ENCODE measurements around the gene RALGPS2.
"Not testable (repeated sequence)": the region's sequence is repeated elsewhere in the genome, so short reads cannot be mapped to it uniquely, and the experiment has no call there.

Gene RALGPS2

DNA sequence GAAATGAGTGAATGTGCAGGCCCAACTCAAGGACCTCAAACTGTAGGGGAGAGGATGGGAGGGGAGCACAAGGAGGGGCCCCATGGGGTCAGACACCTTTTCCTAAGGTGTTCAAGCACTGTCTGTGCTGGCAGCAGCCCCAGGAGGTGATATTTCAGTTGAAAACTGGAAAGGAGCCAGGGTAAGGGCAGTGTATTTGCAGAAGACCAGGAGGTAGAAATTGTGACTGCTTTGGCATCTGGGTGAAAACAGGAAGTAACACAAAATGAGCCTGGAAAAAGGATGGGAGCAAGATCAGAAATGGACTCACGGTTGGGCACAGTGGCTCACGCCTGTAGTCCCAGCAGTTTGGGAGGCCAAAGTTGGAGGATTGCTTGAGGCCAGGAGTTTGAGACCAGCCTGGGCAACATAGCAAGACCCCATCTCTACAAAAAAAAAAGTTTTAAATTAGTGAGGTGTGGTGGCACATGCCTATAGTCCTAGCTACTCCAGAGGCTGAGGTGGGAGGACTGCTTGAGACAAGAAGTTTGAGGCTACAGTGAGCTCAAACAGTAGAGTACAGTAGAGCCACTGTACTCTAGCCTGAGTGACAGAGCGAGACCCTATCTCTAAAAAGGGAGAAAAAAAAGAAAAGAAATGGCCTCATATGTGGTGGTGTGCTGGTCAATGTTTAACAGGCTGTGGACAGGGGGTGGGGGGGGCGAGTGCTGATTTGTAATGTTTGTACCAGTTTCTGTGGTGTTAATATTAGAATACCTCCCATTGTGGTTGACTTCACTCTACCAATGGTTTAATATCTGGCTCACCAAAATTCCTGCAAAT lies 222.0 kb downstream of the RALGPS2 start:
- DNase-seq: no peak

DNA sequence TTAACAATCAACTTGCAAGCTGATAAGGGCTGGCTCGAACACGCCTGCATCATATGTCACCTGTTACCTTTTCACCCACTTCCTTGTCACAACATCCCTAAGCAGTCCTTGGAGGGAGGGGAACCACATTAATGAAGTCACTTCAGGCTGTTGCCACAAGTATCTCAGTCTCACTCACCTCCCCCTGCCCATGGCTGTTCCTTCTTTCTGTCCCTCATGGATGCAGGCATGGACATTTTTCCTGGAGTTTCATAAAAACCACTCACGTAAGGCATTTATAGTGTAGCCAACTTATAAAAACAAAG lies 222.6 kb downstream of the RALGPS2 start:
- no peak for DNase-seq

DNA sequence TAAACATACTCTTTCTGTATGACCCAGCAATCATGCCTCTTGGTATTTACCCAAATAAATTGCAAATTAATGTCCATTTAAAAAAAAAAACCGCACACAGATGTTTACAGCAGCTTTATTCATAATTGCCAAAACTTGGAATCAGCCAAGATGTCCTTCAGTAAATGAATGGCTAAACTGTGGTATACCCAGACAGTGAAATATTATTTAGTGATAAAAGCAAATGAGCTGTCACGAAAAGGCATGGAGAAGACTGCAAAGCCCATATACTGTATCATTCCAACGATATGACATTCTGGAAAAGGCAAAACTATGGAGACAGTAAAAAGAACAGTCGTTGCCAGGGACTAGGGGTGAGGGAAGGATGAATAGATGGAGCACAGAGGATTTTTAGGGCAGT lies 223.6 kb downstream of the RALGPS2 start:
- DNase-seq: no peak

DNA sequence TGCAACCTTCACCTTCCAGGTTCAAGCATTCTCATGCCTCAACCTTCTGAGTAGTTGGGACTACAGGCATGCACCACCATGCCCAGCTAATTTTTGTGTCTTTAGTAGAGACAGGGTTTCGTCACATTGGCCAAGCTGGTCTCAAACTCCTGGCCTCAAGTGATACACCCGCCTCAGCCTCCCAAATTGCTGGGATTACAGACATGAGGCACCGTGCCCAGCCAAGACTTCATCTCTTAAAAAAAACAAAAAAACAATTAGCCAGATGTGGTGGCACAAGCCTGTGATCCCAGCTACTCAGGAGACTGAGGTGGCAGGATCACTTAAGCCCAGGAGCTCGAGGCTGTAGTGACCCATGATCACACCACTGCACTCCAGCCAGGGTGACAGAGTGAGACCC lies 224.8 kb downstream of the RALGPS2 start:
- DNase-seq: not testable (repeated sequence)

DNA sequence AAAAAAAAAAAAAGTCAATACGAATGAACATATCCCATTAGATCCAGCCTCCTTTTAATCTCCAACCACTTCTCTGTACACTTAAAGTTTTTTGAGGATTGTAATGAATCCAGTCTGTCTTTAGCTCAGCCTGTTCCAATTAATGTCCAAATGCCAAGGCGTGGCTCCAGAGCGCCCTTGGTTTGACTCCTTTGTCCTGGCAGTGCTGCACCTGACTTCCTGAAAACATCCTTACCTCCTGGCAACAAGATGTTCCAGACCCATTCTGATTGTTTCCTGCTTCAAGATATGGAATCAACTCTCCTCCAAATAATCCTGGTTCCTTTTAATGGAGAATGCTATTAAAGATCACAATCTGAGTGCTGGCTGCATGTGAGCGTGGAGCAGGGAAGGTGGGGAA lies 226.6 kb downstream of the RALGPS2 start:
- no peak for DNase-seq

DNA sequence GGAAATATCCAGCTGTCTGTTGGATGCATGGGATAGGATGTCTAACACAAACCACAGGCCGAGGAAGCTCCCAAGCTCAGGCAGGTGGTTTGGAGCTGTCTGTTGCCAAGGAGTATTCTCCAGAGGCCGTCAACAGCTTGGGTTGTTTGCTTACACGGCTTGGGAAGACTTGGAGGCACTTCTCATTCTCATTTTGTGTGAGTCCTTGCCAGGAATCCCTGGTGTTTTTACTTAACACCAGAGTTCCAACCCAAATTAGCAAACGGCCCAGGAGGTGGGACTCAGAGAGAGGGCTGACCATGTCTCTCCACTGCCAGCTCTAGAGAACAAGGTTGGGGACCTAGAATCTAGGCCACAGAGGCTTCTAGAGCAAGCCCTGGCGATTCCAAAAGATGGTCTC lies 228.0 kb downstream of the RALGPS2 start:
- DNase-seq: no peak

DNA sequence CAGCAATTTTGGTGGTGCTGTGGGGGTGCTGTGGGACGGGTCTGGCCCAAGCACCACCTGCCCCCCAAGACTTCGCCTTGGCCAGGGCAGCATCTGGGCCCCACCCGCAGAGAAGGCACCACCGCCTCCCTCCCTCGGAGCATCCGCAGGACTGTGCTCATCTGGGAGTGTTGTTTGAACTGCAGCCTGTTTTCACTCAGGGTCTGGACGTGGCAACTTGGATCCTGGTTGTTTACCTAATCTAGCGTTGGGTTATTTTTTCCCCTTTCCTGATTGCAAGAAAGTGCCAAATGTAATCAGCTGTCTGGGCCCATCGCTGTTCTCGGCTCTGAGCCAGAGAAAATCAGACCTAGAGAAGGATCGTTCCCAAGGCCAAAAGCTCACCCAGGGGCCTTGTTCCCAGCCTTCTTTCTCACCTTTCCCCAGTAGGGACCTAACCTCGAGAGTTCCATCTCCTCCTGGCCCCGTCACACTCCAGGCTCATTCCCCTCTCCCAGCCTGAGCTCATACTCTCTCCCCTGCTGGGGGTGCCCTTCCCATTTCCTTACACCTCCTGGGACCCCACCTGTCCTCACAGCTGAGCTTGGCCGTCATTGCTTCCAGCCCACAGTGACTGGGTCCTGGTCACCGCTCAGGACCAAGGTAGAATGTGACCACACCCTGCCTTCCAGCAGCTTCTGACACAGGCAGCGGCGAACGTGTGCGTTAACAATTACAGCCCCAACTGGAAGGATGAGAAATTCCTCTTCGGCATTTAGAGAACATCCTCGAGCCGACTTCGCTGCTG lies 228.7 kb downstream of the RALGPS2 start:
- no peak for DNase-seq

DNA sequence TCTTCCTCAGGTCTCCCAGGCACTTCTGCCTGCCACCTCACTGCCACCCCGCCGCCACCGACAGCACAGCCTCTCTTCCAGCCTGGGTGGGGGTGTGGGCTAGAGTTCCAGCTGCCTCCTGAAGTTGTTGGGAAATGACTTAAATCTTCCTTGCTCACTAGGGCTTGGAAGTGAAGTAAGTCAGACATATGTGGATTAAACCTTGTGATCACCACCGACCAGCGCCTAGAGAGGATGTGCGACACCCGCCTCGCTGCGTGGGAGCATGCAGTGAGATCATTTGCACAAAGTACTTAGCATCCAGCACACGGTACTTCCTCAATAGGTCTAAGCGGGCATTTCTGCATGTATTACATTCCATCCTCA lies 229.3 kb downstream of the RALGPS2 start:
- no peak for DNase-seq

DNA sequence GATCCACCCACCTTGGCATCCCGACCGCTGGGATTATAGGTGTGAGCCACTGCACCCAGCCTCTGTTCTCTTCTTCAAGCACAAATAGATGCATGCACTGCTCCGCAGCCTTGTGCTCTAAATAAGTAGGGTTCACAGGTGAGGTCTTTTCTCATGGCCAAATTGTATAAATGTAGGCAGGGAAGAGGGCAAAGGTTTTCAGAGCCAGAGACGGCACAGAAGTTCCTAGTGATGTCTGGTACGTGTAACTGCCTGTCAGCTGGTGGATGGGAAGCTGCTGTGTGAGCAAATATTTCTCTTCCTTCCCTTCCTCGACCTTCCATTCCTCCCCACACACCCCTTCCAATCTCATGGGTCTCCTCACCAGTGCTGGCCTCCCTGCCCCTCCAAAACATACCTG lies 229.9 kb downstream of the RALGPS2 start:
- no peak for DNase-seq

DNA sequence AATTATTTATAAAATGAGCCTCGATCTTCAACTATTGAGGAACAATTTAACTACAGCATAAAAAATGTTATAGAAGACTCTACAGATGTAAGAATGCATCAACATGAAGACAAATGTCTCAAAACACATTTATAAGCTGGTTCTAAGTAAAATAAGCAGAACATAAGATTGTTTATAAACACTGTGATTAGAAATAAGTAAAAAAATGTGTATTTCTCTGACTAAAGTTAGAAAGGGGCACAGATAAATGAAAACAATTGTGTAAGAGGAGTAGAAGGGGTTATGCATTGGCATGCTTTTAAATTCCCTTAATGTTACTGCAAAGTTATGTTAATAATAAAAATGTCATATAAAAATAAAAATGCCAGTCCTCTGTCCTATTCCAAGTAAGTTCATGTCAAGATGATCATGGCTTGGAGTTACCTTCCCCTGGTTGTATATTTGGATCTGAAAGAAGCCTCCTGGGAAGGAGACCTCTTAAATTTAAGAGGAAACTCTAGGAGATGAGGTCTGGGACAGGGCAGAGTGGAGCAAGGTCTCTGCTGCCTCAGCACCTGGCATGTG lies 230.4 kb downstream of the RALGPS2 start:
- DNase-seq: no peak

DNA sequence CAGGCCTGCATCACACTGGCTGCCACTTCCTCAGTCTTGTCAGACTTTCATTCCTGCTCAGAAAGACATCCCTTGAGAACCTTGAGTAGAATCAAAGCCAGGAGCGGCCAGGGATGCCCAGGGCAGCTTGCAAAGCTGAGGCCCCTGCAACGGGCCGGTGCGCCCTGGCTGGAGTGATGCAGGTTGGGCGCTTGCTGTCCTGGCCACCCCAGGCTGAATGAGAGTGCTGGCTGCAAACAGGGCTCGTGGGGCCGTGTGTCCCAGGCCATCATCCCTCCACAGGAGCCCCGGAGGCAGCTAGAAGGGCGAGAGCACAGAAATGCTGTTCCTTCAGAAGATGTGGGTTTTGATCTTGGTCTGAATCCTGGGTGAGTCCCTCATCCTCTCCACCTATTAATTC lies 233.4 kb downstream of the RALGPS2 start:
- no peak for DNase-seq

DNA sequence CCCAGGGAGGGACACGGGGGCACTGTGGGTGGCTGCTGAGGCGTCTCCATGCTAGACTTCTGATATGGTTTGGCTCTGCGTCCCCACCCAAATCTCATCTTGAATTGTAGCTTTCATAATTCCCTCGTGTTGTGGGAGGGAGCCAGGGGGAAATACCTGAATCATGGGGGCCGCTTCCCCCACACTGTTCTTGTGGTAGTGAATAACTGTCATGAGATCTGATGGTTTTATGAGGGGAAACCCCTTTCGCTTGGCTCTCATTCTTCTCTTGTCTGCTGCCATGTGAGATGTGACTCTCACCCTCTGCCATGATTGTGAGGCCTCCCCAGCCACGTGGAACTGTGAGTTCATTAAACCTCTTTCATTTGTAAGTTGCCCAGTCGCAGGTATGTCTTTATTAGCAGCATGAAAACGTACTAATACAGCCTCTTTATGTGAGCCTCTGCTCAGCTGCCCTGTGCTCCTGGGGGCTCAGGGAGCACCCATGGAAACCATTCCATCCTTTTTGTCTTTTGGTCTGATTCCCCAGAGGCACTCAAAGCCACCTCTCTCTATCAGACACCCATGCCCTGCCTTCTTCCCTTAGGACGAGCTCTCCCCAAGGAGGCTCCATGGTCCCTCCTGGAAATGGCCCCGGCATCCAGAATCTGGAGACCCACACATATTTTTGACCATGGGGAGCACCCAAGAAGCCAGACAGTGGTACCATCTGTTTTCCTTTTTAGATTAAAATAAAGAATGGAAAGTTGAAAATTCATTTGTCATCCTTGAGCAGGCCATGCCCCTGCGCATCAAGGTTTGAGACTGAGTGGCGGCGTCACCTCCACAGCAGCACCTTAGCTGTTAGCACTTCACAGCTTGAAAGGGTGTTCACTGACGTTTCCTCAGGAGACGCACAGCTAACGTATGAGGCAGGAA lies 234.8 kb downstream of the RALGPS2 start:
- no peak for DNase-seq

DNA sequence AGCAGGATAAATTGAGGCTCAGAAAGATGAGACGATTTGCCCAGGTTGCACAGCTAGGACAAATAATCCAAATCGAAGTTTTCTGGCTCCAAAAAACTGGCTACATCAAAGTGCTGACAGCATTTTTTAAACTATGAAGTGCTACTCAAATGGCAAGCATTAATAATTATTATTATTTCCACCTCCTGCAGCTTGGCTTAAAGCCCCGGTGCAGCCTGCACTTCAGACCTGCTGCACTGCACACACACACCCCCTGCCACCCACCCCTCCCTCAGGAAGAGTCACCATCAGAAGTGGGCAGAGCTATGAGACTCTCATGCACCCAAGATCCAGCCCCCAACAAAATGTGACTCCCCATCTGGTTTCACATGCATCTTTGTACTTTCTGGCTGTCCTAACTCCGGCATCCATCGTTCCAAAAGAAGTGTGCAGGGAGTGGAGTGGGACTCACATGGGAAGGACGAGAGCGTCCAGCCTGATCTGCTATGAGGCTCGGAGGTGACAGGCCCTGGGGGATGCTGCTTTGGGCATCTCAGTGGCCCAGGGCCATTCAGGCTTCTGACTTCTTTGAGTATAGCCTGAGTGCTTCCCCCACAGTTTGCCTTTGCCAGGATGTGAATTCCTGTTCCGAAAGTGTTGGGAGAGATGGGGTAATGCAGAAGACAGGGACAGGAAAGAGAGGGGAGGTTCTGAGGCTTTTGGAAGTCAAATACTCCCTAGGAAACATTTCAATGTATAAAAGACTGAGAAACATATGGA lies 235.6 kb downstream of the RALGPS2 start:
- DNase-seq: no peak

DNA sequence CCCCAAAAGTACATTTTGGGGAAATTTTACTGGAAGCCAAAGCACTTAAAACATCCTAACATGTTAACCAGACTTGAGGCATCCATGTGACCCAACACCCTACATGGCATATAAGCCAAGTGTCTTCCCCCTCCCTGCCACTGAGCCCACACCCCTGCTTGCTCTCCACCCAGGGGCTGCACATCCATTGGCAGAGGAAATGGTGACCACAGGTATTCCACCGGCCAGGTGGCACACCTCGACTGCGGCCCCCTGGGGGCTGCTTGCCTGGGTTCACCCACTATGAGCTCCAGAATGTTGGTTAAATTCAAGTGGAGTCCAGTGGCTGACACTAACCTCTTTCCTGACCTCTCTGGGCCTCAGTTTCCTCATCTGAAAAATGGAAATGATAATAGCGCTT lies 236.3 kb downstream of the RALGPS2 start:
- DNase-seq: no peak

DNA sequence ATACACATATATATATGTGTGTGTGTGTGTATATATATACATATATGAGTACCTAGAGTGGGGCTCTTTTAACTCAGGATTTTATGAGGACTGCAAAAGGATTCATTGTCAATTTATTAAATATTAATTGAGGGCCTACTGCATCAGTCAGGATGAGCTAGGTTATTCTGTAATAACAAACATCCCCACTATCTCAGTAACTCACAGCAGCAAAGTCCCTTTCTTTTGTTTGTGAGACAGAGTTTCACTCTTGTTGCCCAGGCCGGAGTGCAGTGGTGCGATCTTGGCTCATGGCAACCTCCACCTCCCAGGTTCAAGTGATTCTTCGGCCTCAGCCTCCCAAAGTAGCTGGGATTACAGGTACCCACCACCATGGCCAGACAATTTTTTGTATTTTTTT lies 236.8 kb downstream of the RALGPS2 start:
- no peak for DNase-seq

DNA sequence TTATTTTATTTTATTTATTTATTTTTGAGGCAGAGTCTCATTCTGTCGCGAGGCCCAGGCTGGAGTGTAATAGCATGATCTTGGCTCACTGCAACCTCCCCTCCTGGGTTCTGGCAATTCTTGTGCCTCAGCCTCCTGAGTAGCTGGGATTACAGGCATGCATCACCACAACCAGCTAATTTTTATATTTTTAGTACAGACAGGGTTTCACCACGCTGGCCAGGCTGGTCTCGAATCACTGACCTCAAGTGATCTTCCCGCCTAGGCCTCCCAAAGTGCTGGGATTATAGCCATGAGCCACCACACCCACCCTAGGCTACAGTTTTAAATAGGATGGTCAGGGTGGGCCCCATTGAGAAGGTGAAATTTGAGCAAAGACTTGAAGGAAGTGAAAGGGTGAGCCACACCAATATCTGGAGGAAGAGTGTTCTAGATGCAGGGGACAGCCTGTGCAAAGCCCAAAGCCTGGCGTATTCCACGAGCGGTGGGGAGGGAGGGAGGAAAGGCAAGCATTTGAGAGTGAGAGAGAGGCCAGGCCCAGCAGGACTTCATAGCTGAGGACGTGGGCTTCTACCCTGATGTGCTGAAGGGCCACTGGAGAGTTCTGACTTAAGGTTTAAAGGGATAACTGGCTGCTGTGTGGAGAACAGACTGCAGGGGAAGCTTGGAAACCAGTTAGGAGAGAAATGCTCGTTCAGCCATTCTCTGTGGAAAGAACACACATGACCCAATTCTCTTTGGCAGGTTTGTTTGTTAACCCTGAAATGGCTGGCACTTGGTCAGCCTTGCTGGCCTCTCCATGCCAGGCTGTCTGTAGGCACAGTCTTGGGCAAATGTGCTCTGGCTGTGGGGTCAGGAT lies 238.0 kb downstream of the RALGPS2 start:
- DNase-seq: no peak

DNA sequence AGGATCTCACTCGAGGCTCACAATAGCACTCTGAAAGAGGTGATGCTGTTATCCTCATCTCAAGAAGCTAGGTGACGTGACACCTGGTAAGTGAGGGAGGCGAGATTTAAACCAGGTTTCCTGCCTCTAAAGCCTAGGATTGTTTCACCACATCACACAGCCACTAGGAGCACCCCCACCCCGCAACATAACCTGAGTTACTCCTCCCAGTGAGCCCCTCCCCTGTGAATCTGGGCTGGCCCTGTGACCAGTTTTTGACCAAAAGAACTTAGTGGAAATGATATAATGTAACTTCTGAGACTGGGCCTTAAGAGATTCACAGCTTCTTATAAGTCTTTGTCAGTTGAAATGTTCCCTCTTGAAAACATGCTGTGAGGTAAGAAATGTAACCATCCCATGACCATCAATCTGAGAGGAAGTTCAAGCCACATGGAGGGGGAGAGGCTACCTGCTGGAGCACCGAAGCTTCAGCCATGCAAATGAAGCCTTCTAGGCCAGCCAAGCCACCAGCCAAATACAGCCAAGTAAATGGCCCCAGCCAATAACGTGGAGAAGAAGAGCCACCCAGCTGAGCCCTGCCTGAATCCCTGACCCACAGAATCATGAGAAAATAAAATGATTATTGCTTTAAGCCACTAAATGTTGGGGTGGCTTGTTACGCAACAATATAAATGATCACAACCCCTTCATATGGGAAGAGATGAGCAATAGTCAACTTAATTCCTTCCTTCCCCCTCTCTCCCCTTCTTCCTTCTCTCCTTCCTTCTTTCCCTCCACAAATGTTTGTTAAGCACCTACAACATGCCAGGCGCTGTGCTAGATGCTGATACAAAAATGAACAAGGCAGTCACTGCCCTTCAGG lies 239.7 kb downstream of the RALGPS2 start:
- DNase-seq: no peak

DNA sequence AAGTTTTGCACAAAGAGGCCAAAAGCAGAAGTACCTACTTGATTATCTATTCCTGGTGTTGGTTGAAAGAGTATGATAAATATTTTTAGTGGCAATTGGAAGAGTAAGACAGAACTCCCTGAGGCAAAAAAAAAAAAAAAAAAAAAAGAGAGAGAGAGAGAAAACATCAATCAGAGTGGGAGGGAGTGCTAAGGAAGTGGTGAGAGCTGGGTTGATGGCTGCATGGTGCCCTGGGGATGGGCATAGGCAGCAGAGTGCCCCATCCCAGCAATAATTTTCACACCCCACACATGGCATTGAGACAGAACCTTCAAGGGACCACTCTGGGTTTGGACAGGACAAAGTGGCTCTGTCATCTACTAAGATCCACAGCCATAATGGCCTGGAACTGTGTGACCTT lies 241.3 kb downstream of the RALGPS2 start:
- DNase-seq: no peak

DNA sequence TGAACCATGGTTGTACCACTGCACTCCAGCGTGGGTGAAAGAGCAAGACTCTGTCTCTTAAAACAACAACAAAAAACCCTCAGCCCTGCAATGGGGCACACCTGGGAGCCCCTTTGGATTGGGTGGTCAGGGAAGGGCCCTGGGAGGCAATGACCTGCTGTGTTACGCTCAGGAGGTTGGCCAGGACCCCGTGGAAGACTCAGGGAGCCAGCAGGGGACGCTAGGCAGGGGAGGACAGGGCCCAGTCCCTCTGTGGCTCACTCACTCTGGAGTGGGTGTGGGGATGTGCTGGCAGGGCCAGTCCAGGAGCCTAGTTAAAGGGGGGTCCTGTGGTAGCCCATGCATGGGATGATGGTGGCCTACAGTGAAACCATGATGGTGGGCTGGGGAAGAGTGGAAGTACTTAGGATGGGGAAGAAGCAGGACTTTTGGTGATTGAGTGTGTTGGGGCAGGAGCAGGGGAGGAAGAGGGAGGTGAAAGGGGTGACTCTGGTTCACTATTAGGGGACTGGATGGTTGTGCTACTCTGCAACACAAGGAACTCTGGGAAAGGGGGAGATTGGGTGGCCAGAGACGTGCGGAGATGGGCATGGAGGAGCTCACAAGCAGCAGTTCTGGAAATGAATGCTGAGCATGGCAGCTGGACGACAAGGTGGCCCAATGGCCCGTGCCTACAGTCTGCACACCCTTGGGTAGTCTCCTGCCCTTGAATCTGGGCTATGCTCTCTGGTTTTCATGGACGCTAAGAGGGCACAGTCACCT lies 244.4 kb downstream of the RALGPS2 start:
- no peak for DNase-seq

DNA sequence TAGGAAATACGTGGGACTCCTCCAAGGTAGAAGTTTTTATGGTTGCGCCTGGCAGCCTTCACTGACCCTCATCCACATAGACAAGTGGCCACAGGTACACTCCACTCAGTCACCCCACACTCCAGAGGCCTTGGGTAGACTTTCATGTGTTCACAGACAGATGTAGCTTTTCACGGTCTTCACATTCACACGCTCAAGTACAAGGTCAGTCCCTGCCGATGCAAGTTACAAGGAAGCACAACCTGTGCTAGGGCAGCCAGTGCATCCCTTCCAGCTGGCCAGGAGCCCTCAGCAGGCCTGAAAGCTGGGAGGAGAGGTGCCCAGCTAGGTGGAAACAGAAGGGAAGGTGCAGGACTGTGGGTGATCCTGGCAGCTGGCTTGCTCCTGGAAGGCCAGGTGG lies 245.1 kb downstream of the RALGPS2 start:
- no peak for DNase-seq

Measured in NCI-H1105 treated with DMSO at 0.1 percent for 48 hours (cell line).